HG02588 (cell line): ENCODE data around the gene GOSR2.

ENCODE experiments used
- ATAC-seq: cut with Tn5 transposase; IDR thresholded peaks from one replicate; pipeline ENCODE4 v1.9.1; 2021; ENCODE audit warnings: mild to moderate bottlenecking, moderate library complexity; ENCODE audit not compliant: unreplicated experiment

The GOSR2 gene

GRCh38 chr17:46958041-46958591 is 35.2 kb downstream of the GOSR2 start:
- ATAC-seq, result no peak

- no peak for ATAC-seq
Observed at GRCh38 chr17:46960152-46960551, 37.2 kb downstream of the GOSR2 start.

- ATAC-seq, result no peak
Observed at GRCh38 chr17:46962374-46962790, 39.4 kb downstream of the GOSR2 start.

GRCh38 chr17:46963571-46963970 is 40.6 kb downstream of the GOSR2 start:
- ATAC-seq, result no peak

- no peak for ATAC-seq
Observed at GRCh38 chr17:46964315-46965265, 41.6 kb downstream of the GOSR2 start.

GRCh38 chr17:46968224-46968834 is 45.4 kb downstream of the GOSR2 start:
- ATAC-seq, result no peak

- ATAC-seq, result no peak
Observed at GRCh38 chr17:46968896-46969295, 45.9 kb downstream of the GOSR2 start.

- no peak for ATAC-seq
Observed at GRCh38 chr17:46971647-46972300, 48.8 kb downstream of the GOSR2 start.

GRCh38 chr17:46972346-46972745 is 49.4 kb downstream of the GOSR2 start:
- ATAC-seq, result no peak

- ATAC-seq, result no peak
Observed at GRCh38 chr17:46974086-46974485, 51.1 kb downstream of the GOSR2 start.

GRCh38 chr17:46975287-46975686 is 52.3 kb downstream of the GOSR2 start:
- no peak for ATAC-seq

GRCh38 chr17:46976626-46977270 is 53.8 kb downstream of the GOSR2 start:
- ATAC-seq, result no peak

GRCh38 chr17:46977348-46977747 is 54.4 kb downstream of the GOSR2 start:
- no peak for ATAC-seq

- ATAC-seq, result no peak
Observed at GRCh38 chr17:46977750-46978488, 55.0 kb downstream of the GOSR2 start.

GRCh38 chr17:46978489-46979146 is 55.7 kb downstream of the GOSR2 start:
- ATAC-seq, result no peak

- ATAC-seq, result no peak
Observed at GRCh38 chr17:46979147-46979863, 56.3 kb downstream of the GOSR2 start, which contains the start of gene RPRML. Gene RPRML (minus strand): TSS chr17:46979253. CDS start chr17:46979007, 246 bp downstream.

- ATAC-seq, result no peak
Observed at GRCh38 chr17:46982577-46982976, 59.6 kb downstream of the GOSR2 start.

- ATAC-seq, result no peak
Observed at GRCh38 chr17:46983782-46984181, 60.8 kb downstream of the GOSR2 start.

- no peak for ATAC-seq
Observed at GRCh38 chr17:46984341-46984740, 61.4 kb downstream of the GOSR2 start.
